Hematopoietic multipotent progenitor cell treated with erythropoietin and hydrocortisone succinate and interleukin-3 and kit ligand, for 17 days (in vitro differentiated cells): Measurements from ENCODE around the gene WDR48.

Source experiments
- DNase-seq: peaks from one replicate; pipeline ENCODE4 v3.0.0-alpha.2; 2015; ENCODE audit warnings: low spot score

The WDR48 gene

GRCh38 chr3:39140341-39140971, 88.6 kb downstream of the WDR48 start:
- DNase-seq, result no peak

- DNase-seq, result peak; percentile 37
These were observed 89.6 kb downstream of the WDR48 start for GRCh38 chr3:39141171-39141995.

- DNase-seq, result no peak
These were observed 90.3 kb downstream of the WDR48 start for GRCh38 chr3:39142067-39142466.

GRCh38 chr3:39143051-39143885, 91.5 kb downstream of the WDR48 start:
- no peak for DNase-seq

GRCh38 chr3:39144095-39144747, 92.4 kb downstream of the WDR48 start:
- DNase-seq, result no peak

GRCh38 chr3:39144748-39145380, 93.0 kb downstream of the WDR48 start:
- no peak for DNase-seq

- DNase-seq, result no peak
These were observed 94.3 kb downstream of the WDR48 start for GRCh38 chr3:39146083-39146501.
